ENCODE measurements around the gene PRF1. TPM values are rescaled to one million over a fixed set of nuclear protein-coding genes. Genes with fewer than 3 reads are reported as not detected.

PRF1 gene
- total RNA-seq, 4 donors from 2014 or later, result 1.4 to 3.5 (median 2.9) TPM

DNA sequence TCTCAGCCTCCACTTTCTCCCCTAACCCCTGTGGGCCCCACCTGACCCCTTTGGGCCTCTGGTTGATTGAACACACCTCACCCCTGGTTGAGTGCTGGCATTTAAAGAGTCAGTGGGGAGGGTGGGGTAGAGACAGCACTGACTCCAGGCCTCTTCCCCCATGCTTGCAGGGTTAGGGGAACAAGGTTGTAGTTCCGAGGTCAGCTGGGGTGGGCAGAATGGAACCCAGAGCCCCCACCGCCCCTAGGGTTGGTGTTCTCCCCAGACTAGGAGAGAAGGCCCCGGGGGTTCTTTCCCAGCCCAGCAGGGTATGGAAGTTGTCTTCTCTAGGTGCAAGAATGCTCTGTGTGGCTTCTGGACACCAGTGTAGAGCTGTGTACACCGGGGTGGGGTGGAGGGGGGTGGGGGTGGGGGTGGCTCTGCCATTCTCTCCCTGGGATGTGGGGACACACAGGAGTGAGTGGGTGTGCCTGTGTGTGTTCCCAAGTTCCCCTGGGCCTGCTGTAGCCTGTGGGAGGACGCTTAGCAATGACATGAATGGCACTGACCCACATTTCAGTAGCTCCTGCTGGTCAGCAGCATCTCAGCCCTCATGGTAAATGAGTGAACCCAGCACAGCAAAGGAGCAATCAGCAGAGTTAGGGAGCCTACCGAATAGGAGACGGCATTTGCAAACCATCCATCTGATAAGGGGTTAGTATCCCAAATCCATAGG lies 33.6 kb downstream of the PRF1 start:
- DNase-seq, result no peak
- Histone ChIP-seq H3K27ac (no peak overlapping the region), H3K27me3 (no peaks in the 10 kb centered on the region), H3K36me3 (no peaks in the 10 kb centered on the region), H3K9me3 (no peaks in the 10 kb centered on the region), H3K4me1 (no peaks in the 10 kb centered on the region), H3K4me3 (replicated peaks in 1 of 3) (no peak overlapping the region)
- intact Hi-C loops (cut with DNase I), result no loop called here
- TF ChIP-seq POLR2A (IDR thresholded peaks at IDR 0.05) (no peak), CTCF (IDR thresholded peaks at IDR 0.05) (no peak)
- 94 to 95% methylated on average over 5 to 7 of the region's 7 CpGs for WGBS, 2 donors

DNA sequence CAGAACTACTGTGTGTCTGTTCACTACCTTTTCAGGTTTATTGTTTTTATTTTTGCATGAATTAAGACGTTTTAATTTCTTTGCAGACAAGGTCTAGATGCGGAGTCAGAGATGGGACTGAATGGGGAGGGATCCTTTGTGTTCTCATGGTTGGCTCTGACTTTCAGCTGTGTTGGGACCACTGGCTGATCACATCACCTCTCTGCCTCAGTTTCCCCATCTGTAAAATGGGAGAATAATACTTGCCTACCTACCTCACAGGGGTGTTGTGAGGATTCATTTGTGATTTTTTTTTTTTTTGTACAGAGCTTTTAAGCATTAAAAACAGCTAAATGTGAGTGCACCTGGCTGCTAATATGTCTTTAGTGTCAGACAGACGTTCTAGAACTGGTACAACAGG lies 34.4 kb downstream of the PRF1 start:
- TF ChIP-seq CTCF (IDR thresholded peaks at IDR 0.05) (no peak), POLR2A (IDR thresholded peaks at IDR 0.05) (no peak)
- Histone ChIP-seq H3K4me1 (no peaks in the 10 kb centered on the region), H3K27ac (no peak overlapping the region), H3K36me3 (no peaks in the 10 kb centered on the region), H3K27me3 (no peaks in the 10 kb centered on the region), H3K4me3 (replicated peaks in 1 of 3) (no peak overlapping the region), H3K9me3 (no peaks in the 10 kb centered on the region)
- DNase-seq, result no peak
- intact Hi-C loops (cut with DNase I), result no loop called here
- 93 to 97% methylated on average over 3 of the region's 3 CpGs for WGBS, 2 donors

DNA sequence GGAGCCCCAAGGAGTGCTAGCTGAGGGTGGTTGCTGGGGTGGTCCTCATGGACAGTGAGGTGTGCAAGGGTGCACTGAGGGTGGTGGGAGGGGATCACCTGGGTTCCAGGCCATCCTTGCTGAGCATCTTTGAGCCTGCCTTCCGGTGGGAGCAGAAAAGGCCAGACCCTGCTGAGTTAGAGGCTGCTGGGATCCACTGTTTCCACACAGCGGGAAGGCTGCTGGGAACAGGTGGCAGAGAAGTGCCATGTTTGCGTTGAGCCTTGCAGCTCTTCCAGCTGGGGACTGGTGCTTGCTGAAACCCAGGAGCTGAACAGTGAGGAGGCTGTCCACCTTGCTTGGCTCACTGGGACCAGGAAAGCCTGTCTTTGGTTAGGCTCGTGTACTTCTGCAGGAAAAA lies 34.9 kb downstream of the PRF1 start:
- no peaks in the 10 kb centered on the region for H3K27me3 ChIP-seq
- 90 to 92% methylated on average over 3 to 4 of the region's 4 CpGs for WGBS, 2 donors
- H3K36me3 ChIP-seq, result no peaks in the 10 kb centered on the region
- intact Hi-C loops (cut with DNase I), result no loop called here
- no peak for TF ChIP-seq POLR2A (IDR thresholded peaks at IDR 0.05)
- TF ChIP-seq CTCF (IDR thresholded peaks at IDR 0.05), result no peak
- H3K9me3 ChIP-seq, result no peaks in the 10 kb centered on the region
- no peak for DNase-seq
- H3K27ac ChIP-seq, result no peak overlapping the region
- H3K4me3 ChIP-seq (replicated peaks in 1 of 3), result no peak overlapping the region
- no peaks in the 10 kb centered on the region for H3K4me1 ChIP-seq

- WGBS, 2 donors, result 83 to 87% methylated on average over 10 to 15 of the region's 18 CpGs
- TF ChIP-seq CTCF (IDR thresholded peaks at IDR 0.05) (no peak), POLR2A (IDR thresholded peaks at IDR 0.05) (no peak)
- Histone ChIP-seq H3K36me3 (no peaks in the 10 kb centered on the region), H3K27ac (no peak overlapping the region), H3K4me3 (replicated peaks in 1 of 3) (no peak overlapping the region), H3K4me1 (no peaks in the 10 kb centered on the region), H3K9me3 (no peaks in the 10 kb centered on the region), H3K27me3 (no peaks in the 10 kb centered on the region)
- intact Hi-C loops (cut with DNase I), result no loop called here
- DNase-seq, result no peak
Observed at GRCh38 chr10:70566515-70567290, 35.8 kb downstream of the PRF1 start.

Data from thyroid gland (tissue), 4 donors.